ENCODE measurements around the gene FAM200B.

Gene FAM200B

GRCh38 chr4:15672101-15672500, 9.5 kb upstream of the FAM200B start:
- no peak overlapping the region for H2AFZ ChIP-seq
- H3K27me3 ChIP-seq (ENCODE audit: control insufficient read depth, insufficient read depth, low read length) = no peaks in the 10 kb centered on the region
- H3K9me3 ChIP-seq (ENCODE audit: control insufficient read depth, low read length) = no peaks in the 10 kb centered on the region
- H3K79me2 ChIP-seq = no peaks in the 10 kb centered on the region
- no peaks in the 10 kb centered on the region for H3K36me3 ChIP-seq (ENCODE audit: control insufficient read depth, insufficient read depth, low read length)
- no peak overlapping the region for H3K4me2 ChIP-seq (ENCODE audit: low read length)
- no peak overlapping the region for H3K9ac ChIP-seq
- H3K4me3 ChIP-seq (ENCODE audit: low read depth, low read length) = no peak overlapping the region
- H3K4me1 ChIP-seq = no peaks in the 10 kb centered on the region
- TF ChIP-seq CTCF (IDR thresholded peaks at IDR 0.05) = no peak
- no peak overlapping the region for H3K27ac ChIP-seq

GRCh38 chr4:15673337-15673736, 8.3 kb upstream of the FAM200B start:
- Histone ChIP-seq H3K9ac (no peak overlapping the region), H3K4me2 (ENCODE audit: low read length) (no peak overlapping the region)
- TF ChIP-seq CTCF (IDR thresholded peaks at IDR 0.05) = no peak

GRCh38 chr4:15674046-15674445, 7.6 kb upstream of the FAM200B start:
- Histone ChIP-seq H3K79me2 (no peaks in the 10 kb centered on the region), H3K4me2 (ENCODE audit: low read length) (no peak overlapping the region), H3K4me3 (ENCODE audit: low read depth, low read length) (no peak overlapping the region), H3K27ac (no peak overlapping the region), H3K9me3 (ENCODE audit: control insufficient read depth, low read length) (no peaks in the 10 kb centered on the region), H3K36me3 (ENCODE audit: control insufficient read depth, insufficient read depth, low read length) (no peaks in the 10 kb centered on the region), H2AFZ (no peak overlapping the region), H3K9ac (no peak overlapping the region), H3K27me3 (ENCODE audit: control insufficient read depth, insufficient read depth, low read length) (no peaks in the 10 kb centered on the region), H3K4me1 (no peaks in the 10 kb centered on the region)
- TF ChIP-seq CTCF (IDR thresholded peaks at IDR 0.05) = no peak

More at GRCh38 chr4:15673337-15673736, 8.3 kb upstream of the FAM200B start:
- Histone ChIP-seq H3K27me3 (ENCODE audit: control insufficient read depth, insufficient read depth, low read length) (no peaks in the 10 kb centered on the region), H3K27ac (no peak overlapping the region), H3K36me3 (ENCODE audit: control insufficient read depth, insufficient read depth, low read length) (no peaks in the 10 kb centered on the region), H3K4me1 (no peaks in the 10 kb centered on the region), H3K9me3 (ENCODE audit: control insufficient read depth, low read length) (no peaks in the 10 kb centered on the region), H3K4me3 (ENCODE audit: low read depth, low read length) (no peak overlapping the region), H3K79me2 (no peaks in the 10 kb centered on the region), H2AFZ (no peak overlapping the region)

- Histone ChIP-seq H3K27ac (no peak overlapping the region), H3K27me3 (ENCODE audit: control insufficient read depth, insufficient read depth, low read length) (no peaks in the 10 kb centered on the region), H3K79me2 (no peaks in the 10 kb centered on the region), H3K4me2 (ENCODE audit: low read length) (no peak overlapping the region), H3K4me1 (no peaks in the 10 kb centered on the region), H3K36me3 (ENCODE audit: control insufficient read depth, insufficient read depth, low read length) (no peaks in the 10 kb centered on the region), H3K9ac (no peak overlapping the region), H3K9me3 (ENCODE audit: control insufficient read depth, low read length) (no peaks in the 10 kb centered on the region), H3K4me3 (ENCODE audit: low read depth, low read length) (no peak overlapping the region), H2AFZ (no peak overlapping the region)
- no peak for TF ChIP-seq CTCF (IDR thresholded peaks at IDR 0.05)
Observed at GRCh38 chr4:15674926-15675325, 6.7 kb upstream of the FAM200B start.

GRCh38 chr4:15675356-15675755, 6.3 kb upstream of the FAM200B start:
- no peak overlapping the region for H3K4me3 ChIP-seq (ENCODE audit: low read depth, low read length)
- no peak overlapping the region for H3K4me2 ChIP-seq (ENCODE audit: low read length)
- H3K27ac ChIP-seq = no peak overlapping the region
- H2AFZ ChIP-seq = no peak overlapping the region
- H3K9ac ChIP-seq = no peak overlapping the region
- H3K9me3 ChIP-seq (ENCODE audit: control insufficient read depth, low read length) = no peaks in the 10 kb centered on the region
- no peaks in the 10 kb centered on the region for H3K36me3 ChIP-seq (ENCODE audit: control insufficient read depth, insufficient read depth, low read length)
- H3K27me3 ChIP-seq (ENCODE audit: control insufficient read depth, insufficient read depth, low read length) = no peaks in the 10 kb centered on the region
- H3K79me2 ChIP-seq = no peaks in the 10 kb centered on the region
- H3K4me1 ChIP-seq = no peaks in the 10 kb centered on the region
- no peak for TF ChIP-seq CTCF (IDR thresholded peaks at IDR 0.05)

Measured in parathyroid adenoma (tissue), 2 donors.